OCI-LY7 (cell line): ENCODE results near the gene USP16. TPM values are rescaled to one million over a fixed set of nuclear protein-coding genes. Genes with fewer than 3 reads are reported as not detected.

Experiments
- BruUV-seq: library from RNA; stranded (reverse); fragments of 400-500 nt; replicated peaks from 2 replicates; lab custom pipeline; 2021; lab: Mats Ljungman, UMichigan
- CTCF ChIA-PET: fragments of 300-600 bp; sonication (Branson Sonifier 250); formaldehyde crosslinking; loops from one replicate; lab custom pipeline; 2022; ENCODE audit warnings: antibody characterized with exemption; ENCODE audit not compliant: unreplicated experiment; lab: Charles Lee
- POLR2A ChIA-PET: fragments of 300-600 bp; sonication (Branson Sonifier 250); formaldehyde crosslinking; loops from one replicate; lab custom pipeline; 2022; ENCODE audit warnings: antibody characterized with exemption; lab: Charles Lee
- DNase-seq: peaks from one replicate; pipeline ENCODE4 v3.0.0-alpha.2; 2015; ENCODE audit warnings: low spot score
- H2AFZ ChIP-seq: fragments of 200-600 bp; sonication (generic), shearing (Covaris generic); 2 replicates; pipeline ENCODE4 v1.6.1; 2014; ENCODE audit warnings: mild to moderate bottlenecking, antibody characterized with exemption, low read length, moderate library complexity
- H3K27ac ChIP-seq: fragments of 200-600 bp; sonication (generic); 2 replicates; pipeline ENCODE4 v1.5.1; 2014; ENCODE audit warnings: mixed run types, low read depth, mild to moderate bottlenecking, moderate library complexity, low read length, inconsistent platforms; ENCODE audit not compliant: poor library complexity, severe bottlenecking
- H3K36me3 ChIP-seq: fragments of 200-600 bp; sonication (generic); 2 replicates; pipeline ENCODE4 v1.6.1; 2014; ENCODE audit warnings: mild to moderate bottlenecking, antibody characterized with exemption, low read length, moderate library complexity, mixed read lengths; ENCODE audit not compliant: insufficient read depth
- H3K4me1 ChIP-seq: fragments of 200-600 bp; sonication (generic); 2 replicates; pipeline ENCODE4 v1.5.1; 2014; ENCODE audit warnings: mild to moderate bottlenecking, low read length; ENCODE audit not compliant: insufficient read depth, poor library complexity, severe bottlenecking
- H3K4me2 ChIP-seq: fragments of 200-600 bp; sonication (generic); 2 replicates; pipeline ENCODE4 v1.6.1; 2014; ENCODE audit warnings: mild to moderate bottlenecking, low read length
- H3K4me3 ChIP-seq: fragments of 200-600 bp; sonication (generic); 2 replicates; pipeline ENCODE4 v1.5.1; 2014; ENCODE audit warnings: mild to moderate bottlenecking, low read depth, low read length; ENCODE audit not compliant: poor library complexity, severe bottlenecking
- H3K79me2 ChIP-seq: fragments of 200-600 bp; sonication (generic); 2 replicates; pipeline ENCODE4 v1.6.1; 2016; ENCODE audit warnings: low read depth, mild to moderate bottlenecking, low read length, moderate library complexity, mixed read lengths; ENCODE audit not compliant: insufficient read depth
- H3K9me2 ChIP-seq: fragments of 200-600 bp; sonication (generic); 2 replicates; pipeline ENCODE4 v1.6.1; 2016; ENCODE audit warnings: mild to moderate bottlenecking, low read length, mixed read lengths; ENCODE audit not compliant: insufficient read depth
- H3K9me3 ChIP-seq: fragments of 200-600 bp; sonication (generic); 2 replicates; pipeline ENCODE4 v1.6.1; 2014; ENCODE audit warnings: mild to moderate bottlenecking, mixed run types, low read length, mixed read lengths
- H4K20me1 ChIP-seq: fragments of 200-600 bp; sonication (generic); 2 replicates; pipeline ENCODE4 v1.6.1; 2014; ENCODE audit warnings: mild to moderate bottlenecking, antibody characterized with exemption, low read length, moderate library complexity, mixed read lengths; ENCODE audit not compliant: insufficient read depth
- CTCF ChIP-seq: fragments of 200-600 bp; sonication (generic); conservative IDR thresholded peaks from 2 replicates; pipeline ENCODE4 v1.5.1; 2014; ENCODE audit warnings: mild to moderate bottlenecking, antibody characterized with exemption, low read length, moderate library complexity, mixed read lengths
- EZH2phosphoT487 ChIP-seq: fragments of 200-600 bp; sonication (generic); IDR thresholded peaks from 2 replicates; pipeline ENCODE4 v1.6.1; 2018; ENCODE audit warnings: low read depth, borderline replicate concordance, mild to moderate bottlenecking, mixed run types, antibody characterized with exemption, low read length, moderate library complexity, mixed read lengths
- intact Hi-C: fragments of 100-400 bp; cut with micrococcal nuclease; formaldehyde crosslinking; loops from one replicate; pipeline ENCODE4 v1.10.0; 2022; ENCODE audit not compliant: unreplicated experiment
- total RNA-seq, 2 experiments: library from RNA; depleted of rRNA in 1 of 2; stranded (reverse); fragments of >200 nt in 1 of 2; shearing (Covaris generic) in 1 of 2; gene quantifications; 2 replicates each; pipeline ENCODE4 v1.2.3, GENCODE V29; 2014 to 2022

The USP16 gene
- total RNA-seq, 2 experiments from 2014 or later = 22.8 to 34.2 TPM

DNA sequence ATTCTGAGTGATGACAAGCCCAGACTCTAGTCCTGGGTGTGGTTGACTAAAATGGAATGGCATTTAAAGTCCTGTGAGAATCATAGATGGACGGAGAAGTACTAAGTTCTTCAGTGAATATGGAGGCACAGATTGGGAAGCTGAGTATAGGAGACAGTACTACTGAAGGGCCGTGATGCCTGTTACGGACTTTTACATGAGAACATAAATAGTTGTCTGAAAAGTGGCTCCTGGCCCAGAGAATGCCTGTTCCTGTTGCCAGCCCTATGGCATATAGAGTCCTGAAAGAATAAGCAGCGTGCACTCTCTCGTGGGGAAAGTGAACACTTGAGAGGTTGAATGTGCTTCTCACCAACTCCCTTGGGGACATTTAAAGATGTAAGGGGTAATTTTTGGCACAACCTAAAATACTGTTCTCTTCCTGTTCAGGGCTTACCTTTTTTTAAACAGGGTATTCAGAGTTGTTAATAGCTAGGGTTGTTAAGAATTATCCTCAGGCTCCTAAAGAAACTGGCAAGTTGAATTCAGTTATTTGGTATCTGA, 28.6 kb downstream of the USP16 start:
- Histone ChIP-seq H3K9me3 (no peaks in the 10 kb centered on the region), H3K9me2 (no peaks in the 10 kb centered on the region), H3K36me3 (peaks cover 98% of the 10 kb centered on the region), H3K4me3 (no peak overlapping the region), H3K4me2 (no peak overlapping the region), H2AFZ (no peak overlapping the region), H3K27ac (no peak overlapping the region), H3K4me1 (peaks cover 11% of the 10 kb centered on the region), H4K20me1 (no peaks in the 10 kb centered on the region), H3K79me2 (no peaks in the 10 kb centered on the region; the same call in 1 of the 2 replicates)
- intact Hi-C loops = no loop called here
- DNase-seq = no peak
- ChIA-PET CTCF (no interaction called here), POLR2A (interaction anchor here (0.5 to 1.9 kb wide), 3 partner anchors 9 to 61 kb away, joined by 3 to 5 read pairs (median 4); no protein-coding TSS in a partner anchor)
- no peak for TF ChIP-seq CTCF
- no peak for TF ChIP-seq EZH2phosphoT487
- BruUV-seq = no TSS peak

- TF ChIP-seq EZH2phosphoT487 = no peak
- no peak for TF ChIP-seq CTCF
- Histone ChIP-seq H3K27ac (no peak overlapping the region), H3K9me3 (no peaks in the 10 kb centered on the region), H3K4me1 (peaks cover 11% of the 10 kb centered on the region), H2AFZ (no peak overlapping the region), H3K9me2 (no peaks in the 10 kb centered on the region), H3K4me2 (no peak overlapping the region), H4K20me1 (no peaks in the 10 kb centered on the region), H3K36me3 (peaks cover 98% of the 10 kb centered on the region), H3K79me2 (no peaks in the 10 kb centered on the region; the same call in 1 of the 2 replicates), H3K4me3 (no peak overlapping the region)
- DNase-seq = no peak
- ChIA-PET POLR2A (interaction anchor here (1.9 kb wide), 1 partner anchor 8 kb away, joined by 5 read pairs; no protein-coding TSS in a partner anchor), CTCF (no interaction called here)
- intact Hi-C loops = no loop called here
- TSS peak; percentile 47 for BruUV-seq
Observed at GRCh38 chr21:29053656-29054055, 29.2 kb downstream of the USP16 start.

- POLR2A ChIA-PET = interaction anchor here (0.6 to 1.2 kb wide), 4 partner anchors 15 to 67 kb away, joined by 4 to 6 read pairs (median 6); no protein-coding TSS in a partner anchor
- Histone ChIP-seq H4K20me1 (no peaks in the 10 kb centered on the region), H3K36me3 (peaks cover 98% of the 10 kb centered on the region), H3K9me2 (no peaks in the 10 kb centered on the region), H3K4me3 (no peak overlapping the region), H3K4me2 (no peak overlapping the region), H3K4me1 (peaks cover 11% of the 10 kb centered on the region), H2AFZ (no peak overlapping the region), H3K79me2 (peaks cover 5% of the 10 kb centered on the region; the same call in 1 of the 2 replicates), H3K27ac (no peak overlapping the region), H3K9me3 (no peaks in the 10 kb centered on the region)
- TF ChIP-seq EZH2phosphoT487 (no peak), CTCF (no peak)
- DNase-seq = no peak
- CTCF ChIA-PET = no interaction called here
- intact Hi-C loops = no loop called here
- BruUV-seq = no TSS peak
Observed at GRCh38 chr21:29055080-29055479, 30.6 kb downstream of the USP16 start.
